ENCODE results near the gene ADGRL1. TPM values are rescaled to one million over a fixed set of nuclear protein-coding genes. Genes with fewer than 3 reads are reported as not detected.
"Not testable (repeated sequence)": the region's sequence is repeated elsewhere in the genome, so short reads cannot be mapped to it uniquely, and the experiment has no call there.

Gene ADGRL1
- total RNA-seq, 2 donors from 2014 or later = 14.9 to 30.8 TPM

DNA sequence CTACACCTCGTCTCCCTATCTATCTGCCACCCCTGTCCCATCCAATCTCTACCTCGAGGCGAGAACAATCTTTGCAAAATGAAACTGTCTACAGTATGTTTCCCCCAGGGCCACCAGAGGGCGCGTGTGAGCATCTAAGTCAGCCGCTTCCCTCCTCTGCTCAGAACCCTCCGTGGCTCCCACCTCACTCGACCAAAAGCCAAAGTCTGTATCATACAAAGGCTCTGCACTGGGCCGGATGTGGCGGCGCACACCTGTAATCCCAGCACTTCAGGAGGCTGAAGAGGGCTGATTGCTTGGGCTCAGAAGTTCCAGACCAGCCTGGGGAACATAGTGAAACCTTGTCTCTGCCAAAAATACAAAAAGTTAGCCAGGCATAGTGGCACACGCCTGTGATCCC lies 9.9 kb downstream of the ADGRL1 start:
- H3K27me3 Mint-ChIP-seq; H3K36me3 Mint-ChIP-seq (ENCODE audit: low read depth); H3K9me3 ChIP-seq (ENCODE audit: control insufficient read depth, low read length, poor library complexity, severe bottlenecking): not testable (repeated sequence)
- Mint-ChIP-seq H3K27ac (peak overlapping the region; percentile 85), H3K4me3 (peak overlapping the region; percentile 93), H3K4me1 (peaks cover 35% of the 10 kb centered on the region)
- peak; percentile 61 to 68 (median 66) for DNase-seq
- peak; percentile 90 for ATAC-seq

DNA sequence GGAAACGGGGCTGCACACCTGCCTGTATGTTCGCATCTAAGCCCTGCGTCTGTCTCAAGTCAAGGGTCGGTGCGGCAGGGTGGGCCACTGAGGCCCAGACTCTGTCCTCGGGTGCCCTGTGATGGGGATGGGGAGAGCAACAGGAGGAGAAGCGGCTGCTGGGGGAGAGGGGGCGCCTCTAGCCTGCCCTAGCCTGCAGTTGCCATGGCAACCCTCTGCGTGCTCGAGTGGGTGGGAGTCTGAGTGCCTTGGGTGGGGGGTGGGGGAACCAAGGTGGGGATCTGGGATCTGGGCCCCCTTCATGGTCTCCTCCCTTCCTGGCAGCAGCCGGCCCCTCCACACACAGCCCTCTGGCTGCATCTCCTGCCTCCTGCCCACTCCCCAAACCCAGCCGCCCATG lies 10.8 kb downstream of the ADGRL1 start:
- DNase-seq; H3K36me3 Mint-ChIP-seq (ENCODE audit: low read depth); H3K4me3 Mint-ChIP-seq; H3K27me3 Mint-ChIP-seq; ATAC-seq; H3K27ac Mint-ChIP-seq; H3K9me3 ChIP-seq (ENCODE audit: control insufficient read depth, low read length, poor library complexity, severe bottlenecking): not testable (repeated sequence)
- H3K4me1 Mint-ChIP-seq = peaks cover 39% of the 10 kb centered on the region

DNA sequence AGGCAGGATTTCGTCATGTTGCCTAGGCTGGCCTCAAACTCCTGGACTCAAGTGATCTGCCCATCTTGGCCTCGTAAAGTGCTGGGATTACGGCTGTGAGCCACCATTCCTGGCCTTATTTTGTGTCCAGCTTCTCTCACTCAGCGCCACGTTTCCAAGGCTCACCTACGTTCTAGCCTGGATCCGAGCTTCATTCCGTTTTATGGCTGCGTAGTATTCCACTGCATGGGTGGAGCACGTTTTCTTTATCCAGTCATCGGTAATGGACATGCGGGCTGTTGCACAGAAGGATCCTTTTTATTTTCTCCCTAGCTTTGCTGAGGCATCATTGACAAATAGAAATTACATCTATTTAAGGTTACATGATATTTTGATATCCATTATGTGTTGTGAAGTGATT lies 16.6 kb downstream of the ADGRL1 start:
- ATAC-seq = no peak
- DNase-seq = no peak
- peaks cover 3% of the 10 kb centered on the region for H3K36me3 Mint-ChIP-seq (ENCODE audit: low read depth)
- no peak overlapping the region for H3K4me3 Mint-ChIP-seq
- no peaks in the 10 kb centered on the region for H3K27me3 Mint-ChIP-seq
- no peaks in the 10 kb centered on the region for H3K9me3 ChIP-seq (ENCODE audit: control insufficient read depth, low read length, poor library complexity, severe bottlenecking)
- H3K4me1 Mint-ChIP-seq = peaks cover 25% of the 10 kb centered on the region
- no peak overlapping the region for H3K27ac Mint-ChIP-seq

DNA sequence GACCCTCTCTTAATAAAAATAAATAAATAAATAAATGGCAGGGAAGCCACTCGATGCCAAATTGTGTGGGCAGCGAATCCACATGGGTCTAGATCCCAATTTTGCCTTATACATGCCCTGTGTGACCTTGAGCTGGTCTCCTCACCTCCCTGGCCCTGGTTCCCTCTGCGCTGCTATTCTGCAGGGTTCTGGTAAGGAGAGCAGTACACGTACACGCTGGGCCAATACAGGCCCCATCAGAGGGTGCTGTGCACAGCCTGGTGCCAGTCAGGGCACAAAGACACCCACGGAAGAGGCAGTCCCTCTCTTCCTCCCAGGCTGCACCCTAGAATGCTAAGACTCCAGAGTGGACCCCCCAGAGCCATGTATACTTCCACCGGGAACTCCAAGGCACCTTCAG lies 17.9 kb downstream of the ADGRL1 start:
- not testable (repeated sequence) for DNase-seq; H3K9me3 ChIP-seq (ENCODE audit: control insufficient read depth, low read length, poor library complexity, severe bottlenecking); H3K36me3 Mint-ChIP-seq (ENCODE audit: low read depth); ATAC-seq; H3K27ac Mint-ChIP-seq; H3K27me3 Mint-ChIP-seq; H3K4me3 Mint-ChIP-seq
- H3K4me1 Mint-ChIP-seq = peaks cover 21% of the 10 kb centered on the region

DNA sequence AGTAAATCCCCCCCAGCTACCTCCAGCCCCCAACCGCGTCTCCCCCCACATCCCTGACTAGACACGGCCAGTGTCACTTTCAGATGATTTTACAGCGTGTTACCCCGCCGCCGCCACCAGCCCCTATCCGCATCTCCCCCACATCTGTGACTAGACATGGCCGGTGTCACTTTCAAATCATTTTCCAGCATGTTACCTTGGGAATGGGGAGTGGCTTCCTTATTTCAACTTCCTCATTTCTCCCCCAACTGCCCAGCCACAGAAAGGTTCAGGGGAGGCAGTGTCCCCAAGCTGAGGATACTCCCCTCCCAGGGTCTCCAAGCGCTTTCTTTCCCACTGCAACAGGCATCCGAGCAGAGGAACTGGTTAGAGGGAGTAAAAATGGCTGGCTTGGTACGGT lies 18.4 kb downstream of the ADGRL1 start:
- peaks cover 3% of the 10 kb centered on the region for H3K36me3 Mint-ChIP-seq (ENCODE audit: low read depth)
- no peak for ATAC-seq

DNA sequence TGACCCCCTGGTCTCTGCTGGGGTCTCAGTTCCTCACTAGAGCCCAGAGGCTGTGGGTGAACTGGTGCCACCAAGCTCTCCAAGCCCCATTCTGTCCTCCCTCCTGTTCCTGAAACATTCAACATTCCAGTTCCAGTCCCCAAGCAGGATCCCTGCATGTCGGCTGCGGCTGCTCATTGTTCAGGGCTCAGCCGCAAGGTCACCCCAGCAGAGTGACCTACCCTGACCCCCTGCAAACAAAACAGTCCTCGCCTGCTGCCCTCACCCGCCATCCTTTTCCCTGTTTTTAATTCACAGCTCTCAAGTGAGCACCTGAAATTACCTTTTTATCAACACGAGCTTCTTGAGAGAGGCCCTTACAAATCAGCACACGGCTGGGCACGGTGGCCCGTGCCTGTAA lies 19.3 kb downstream of the ADGRL1 start:
- DNase-seq; H3K9me3 ChIP-seq (ENCODE audit: control insufficient read depth, low read length, poor library complexity, severe bottlenecking); H3K36me3 Mint-ChIP-seq (ENCODE audit: low read depth); H3K27me3 Mint-ChIP-seq; ATAC-seq; H3K4me3 Mint-ChIP-seq; H3K27ac Mint-ChIP-seq: not testable (repeated sequence)
- H3K4me1 Mint-ChIP-seq = peaks cover 21% of the 10 kb centered on the region

More for the DNA sequence above, 18.4 kb downstream of the ADGRL1 start:
- Mint-ChIP-seq H3K4me3 (no peak overlapping the region), H3K4me1 (peaks cover 21% of the 10 kb centered on the region), H3K27ac (no peak overlapping the region), H3K27me3 (no peaks in the 10 kb centered on the region)
- no peak for DNase-seq
- no peaks in the 10 kb centered on the region for H3K9me3 ChIP-seq (ENCODE audit: control insufficient read depth, low read length, poor library complexity, severe bottlenecking)

DNA sequence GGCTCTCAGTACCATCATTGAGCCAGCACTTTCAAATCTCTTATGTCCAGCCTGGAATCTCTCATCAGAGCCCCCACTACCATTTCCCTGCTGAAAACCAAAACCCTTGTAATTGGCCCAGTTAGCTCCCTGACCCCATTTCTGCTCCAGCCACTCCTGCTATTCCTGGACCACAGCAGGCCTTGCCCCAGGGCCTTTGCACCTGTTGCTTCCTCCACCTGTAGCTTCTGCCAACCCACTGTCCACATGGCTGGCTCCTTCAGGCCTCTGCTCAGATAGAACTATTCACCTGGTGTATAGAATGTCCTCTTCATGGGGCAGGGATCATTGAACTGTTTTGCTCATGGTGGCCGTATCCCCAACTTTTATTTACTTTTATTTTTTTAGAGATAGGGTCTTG lies 20.3 kb downstream of the ADGRL1 start:
- not testable (repeated sequence) for DNase-seq; H3K4me3 Mint-ChIP-seq; H3K27ac Mint-ChIP-seq; H3K36me3 Mint-ChIP-seq (ENCODE audit: low read depth); ATAC-seq; H3K9me3 ChIP-seq (ENCODE audit: control insufficient read depth, low read length, poor library complexity, severe bottlenecking); H3K27me3 Mint-ChIP-seq
- H3K4me1 Mint-ChIP-seq = peaks cover 15% of the 10 kb centered on the region

DNA sequence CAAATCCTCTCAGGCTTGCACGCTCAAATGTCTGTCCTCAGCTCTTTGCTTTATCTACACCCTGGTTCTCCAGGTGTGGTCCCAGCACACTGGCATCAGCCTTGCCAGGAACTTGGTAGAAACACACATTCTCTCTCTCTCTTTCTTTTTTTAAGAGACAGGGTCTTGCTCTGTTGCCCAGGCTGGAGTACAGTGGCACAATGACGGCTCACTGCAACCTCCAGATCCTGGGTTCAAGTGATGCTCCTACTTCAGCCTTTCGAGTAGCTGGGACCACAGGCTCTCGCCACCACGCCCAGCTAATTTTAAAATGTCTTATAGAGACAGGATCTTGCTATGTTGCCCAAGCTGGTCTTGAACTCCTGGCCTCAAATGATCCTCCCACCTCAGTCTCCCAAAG lies 20.8 kb downstream of the ADGRL1 start:
- no peak for ATAC-seq
- DNase-seq = no peak
- H3K27me3 Mint-ChIP-seq = no peaks in the 10 kb centered on the region
- no peak overlapping the region for H3K4me3 Mint-ChIP-seq
- no peaks in the 10 kb centered on the region for H3K9me3 ChIP-seq (ENCODE audit: control insufficient read depth, low read length, poor library complexity, severe bottlenecking)
- H3K4me1 Mint-ChIP-seq = peaks cover 9% of the 10 kb centered on the region
- H3K27ac Mint-ChIP-seq = peak overlapping the region; percentile 60
- peaks cover 3% of the 10 kb centered on the region for H3K36me3 Mint-ChIP-seq (ENCODE audit: low read depth)

DNA sequence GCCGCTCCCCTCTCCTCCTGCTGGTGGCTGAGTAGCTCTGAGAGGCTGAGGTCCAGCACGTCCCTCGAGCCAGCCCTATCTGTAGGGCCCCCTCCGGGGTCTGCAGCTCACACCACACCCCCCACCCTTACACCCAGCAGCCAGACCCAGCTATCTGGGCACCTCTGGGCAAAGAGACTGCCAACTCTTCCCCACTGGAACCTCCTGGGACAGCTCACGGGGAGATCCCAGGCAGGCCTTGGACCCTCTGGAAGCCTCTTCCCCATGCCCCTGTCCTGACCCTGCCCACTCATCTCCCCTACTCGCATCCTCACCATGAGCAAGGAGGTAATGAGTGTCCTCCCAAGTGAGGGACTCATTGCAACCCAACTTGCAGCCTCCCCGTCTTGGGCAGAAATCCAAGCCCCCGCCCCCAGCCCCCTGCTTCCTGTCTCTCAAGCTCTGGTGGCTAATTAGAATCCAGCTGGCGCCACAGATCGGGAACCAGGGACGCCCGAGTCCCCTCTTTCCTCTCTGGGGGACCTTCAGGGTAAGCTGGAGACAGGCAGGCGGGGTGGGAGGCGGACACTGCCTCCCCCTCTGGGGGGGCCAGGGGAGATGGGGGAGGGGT lies 22.1 kb downstream of the ADGRL1 start:
- no peak overlapping the region for H3K27ac Mint-ChIP-seq

DNA sequence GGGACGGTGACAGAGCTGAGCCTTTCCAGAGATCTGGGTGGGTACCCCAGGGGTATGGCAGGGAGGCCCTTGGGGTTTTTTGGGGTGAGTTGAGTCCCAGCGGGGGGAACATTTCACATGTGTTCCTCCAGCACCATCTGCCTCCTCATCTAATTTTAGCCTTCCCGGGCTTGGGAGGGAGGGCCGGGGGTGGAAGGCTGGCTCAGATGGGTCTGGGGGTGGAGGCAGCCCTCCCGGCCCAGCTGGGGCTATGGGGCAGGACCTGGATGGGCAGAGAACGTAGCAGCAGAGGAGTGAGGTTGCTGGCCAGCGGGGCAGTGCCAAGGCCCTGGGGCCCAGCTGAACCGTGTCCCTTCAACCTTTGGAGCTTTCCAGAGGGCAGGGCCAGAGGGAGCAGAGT lies 23.5 kb downstream of the ADGRL1 start:
- H3K27me3 Mint-ChIP-seq = no peaks in the 10 kb centered on the region
- no peak overlapping the region for H3K4me3 Mint-ChIP-seq
- no peak for DNase-seq
- no peak overlapping the region for H3K27ac Mint-ChIP-seq
- H3K36me3 Mint-ChIP-seq (ENCODE audit: low read depth) = no peaks in the 10 kb centered on the region
- H3K4me1 Mint-ChIP-seq = peaks cover 3% of the 10 kb centered on the region
- H3K9me3 ChIP-seq (ENCODE audit: control insufficient read depth, low read length, poor library complexity, severe bottlenecking) = no peaks in the 10 kb centered on the region
- no peak for ATAC-seq

More for the DNA sequence above, 22.1 kb downstream of the ADGRL1 start:
- Mint-ChIP-seq H3K4me1 (peaks cover 7% of the 10 kb centered on the region), H3K27me3 (no peaks in the 10 kb centered on the region), H3K36me3 (ENCODE audit: low read depth) (peaks cover 3% of the 10 kb centered on the region), H3K4me3 (no peak overlapping the region)
- ATAC-seq (no peak), DNase-seq (no peak)
- no peaks in the 10 kb centered on the region for H3K9me3 ChIP-seq (ENCODE audit: control insufficient read depth, low read length, poor library complexity, severe bottlenecking)

DNA sequence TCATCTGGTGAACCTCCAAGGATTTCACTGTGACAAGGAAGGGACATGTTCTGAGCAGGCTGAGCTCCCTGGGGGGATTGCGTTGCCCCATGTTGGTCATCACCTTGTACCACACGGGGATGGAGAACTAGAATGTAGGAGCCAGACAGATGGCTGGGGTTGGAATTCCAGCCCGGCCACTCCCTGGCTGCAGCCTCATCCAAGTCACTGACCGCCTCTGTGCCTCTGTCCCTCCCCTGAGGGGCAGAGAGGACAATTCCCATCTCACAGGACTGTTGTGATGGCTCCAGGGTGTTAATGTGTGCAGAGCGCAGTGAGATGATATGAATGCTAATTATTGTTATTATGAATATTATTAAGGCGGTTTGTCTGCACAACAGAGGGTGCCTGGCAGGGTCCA lies 24.1 kb downstream of the ADGRL1 start:
- Mint-ChIP-seq H3K27me3 (no peaks in the 10 kb centered on the region), H3K4me1 (peaks cover 3% of the 10 kb centered on the region), H3K36me3 (ENCODE audit: low read depth) (no peaks in the 10 kb centered on the region), H3K27ac (no peak overlapping the region), H3K4me3 (no peak overlapping the region)
- ATAC-seq (no peak), DNase-seq (no peak)
- no peaks in the 10 kb centered on the region for H3K9me3 ChIP-seq (ENCODE audit: control insufficient read depth, low read length, poor library complexity, severe bottlenecking)

DNA sequence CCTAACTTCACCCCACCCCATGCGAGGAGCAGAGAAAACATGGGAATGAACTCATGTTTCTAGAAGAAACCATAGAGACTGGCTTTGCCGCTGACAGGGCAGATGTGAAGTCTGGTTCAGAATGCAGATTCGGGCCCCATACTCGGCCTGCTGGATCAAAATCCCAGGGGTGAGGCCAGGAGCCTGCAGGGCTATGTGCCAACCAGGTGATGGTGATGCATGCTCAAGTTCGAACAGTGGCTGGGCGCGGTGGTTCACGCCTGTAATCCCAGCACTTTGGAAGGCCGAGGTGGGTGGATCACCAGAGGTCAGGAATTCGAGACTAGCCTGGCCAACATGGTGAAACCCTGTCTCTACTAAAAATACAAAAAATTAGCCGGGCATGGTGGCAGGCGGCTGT lies 24.8 kb downstream of the ADGRL1 start:
- not testable (repeated sequence) for H3K4me1 Mint-ChIP-seq; H3K36me3 Mint-ChIP-seq (ENCODE audit: low read depth); H3K9me3 ChIP-seq (ENCODE audit: control insufficient read depth, low read length, poor library complexity, severe bottlenecking); DNase-seq; ATAC-seq; H3K27ac Mint-ChIP-seq; H3K27me3 Mint-ChIP-seq; H3K4me3 Mint-ChIP-seq

DNA sequence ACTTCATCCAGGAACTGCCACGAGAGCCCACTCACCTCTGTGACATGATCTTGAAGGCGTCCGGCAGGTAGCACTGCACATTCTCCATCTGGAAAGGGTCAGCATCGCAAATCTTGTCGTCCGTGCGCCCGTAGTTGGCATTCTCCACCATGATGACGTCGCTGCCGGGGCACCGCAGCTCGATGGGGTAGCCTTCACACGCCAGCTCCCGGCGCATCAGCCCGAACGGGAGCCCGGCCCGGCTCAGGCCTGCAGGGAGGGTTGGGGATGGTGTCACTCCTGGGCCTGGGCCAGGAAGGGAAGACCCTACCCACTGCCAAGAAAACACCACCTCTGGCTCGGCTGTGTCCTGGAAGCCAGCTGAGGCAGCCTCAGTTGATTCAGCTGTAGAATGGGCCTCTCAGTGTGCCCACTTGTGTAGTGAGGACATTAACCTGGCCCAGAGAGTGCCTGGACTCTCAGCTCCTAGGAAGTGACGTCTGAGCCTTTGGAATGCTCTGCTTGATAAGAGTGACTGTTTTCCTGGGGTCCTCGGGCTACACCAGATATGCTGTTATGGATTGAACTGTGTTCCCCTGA lies 28.4 kb downstream of the ADGRL1 start:
- DNase-seq = no peak
- Mint-ChIP-seq H3K4me3 (no peak overlapping the region), H3K4me1 (peaks cover 8% of the 10 kb centered on the region), H3K27me3 (no peaks in the 10 kb centered on the region), H3K36me3 (ENCODE audit: low read depth) (peaks cover 6% of the 10 kb centered on the region), H3K27ac (no peak overlapping the region)
- ATAC-seq = no peak
- H3K9me3 ChIP-seq (ENCODE audit: control insufficient read depth, low read length, poor library complexity, severe bottlenecking) = no peaks in the 10 kb centered on the region

DNA sequence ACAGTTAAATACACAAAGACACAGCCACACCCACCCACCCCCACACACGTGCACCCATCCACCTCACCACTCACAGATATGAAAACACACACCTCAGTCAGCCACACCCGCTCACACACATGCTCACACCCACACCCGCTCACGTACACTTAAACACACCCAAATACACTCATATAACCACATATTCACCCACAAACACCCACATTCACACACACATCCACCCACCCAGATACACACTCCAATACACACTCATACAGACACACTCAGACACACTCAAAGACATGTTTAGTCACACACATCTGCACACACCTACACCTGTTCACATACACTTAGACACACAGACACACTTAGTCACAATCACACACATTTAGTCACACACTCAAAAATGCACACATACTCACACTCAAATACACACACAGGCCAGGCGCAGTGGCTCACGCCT lies 30.6 kb downstream of the ADGRL1 start:
- ATAC-seq = no peak
- no peaks in the 10 kb centered on the region for H3K27me3 Mint-ChIP-seq

More for the DNA sequence above, 30.6 kb downstream of the ADGRL1 start:
- DNase-seq = no peak
- Mint-ChIP-seq H3K27ac (peak overlapping the region; percentile 43), H3K4me3 (peak overlapping the region; percentile 3), H3K4me1 (peaks cover 8% of the 10 kb centered on the region), H3K36me3 (ENCODE audit: low read depth) (peaks cover 6% of the 10 kb centered on the region)
- H3K9me3 ChIP-seq (ENCODE audit: control insufficient read depth, low read length, poor library complexity, severe bottlenecking) = no peaks in the 10 kb centered on the region
